HepG2 (cell line): ENCODE data around the gene RASSF6.

ENCODE experiments used
- CEBPB ChIP-seq: IDR thresholded peaks from 2 replicates; pipeline ENCODE4 v1.6.1; 2011; ENCODE audit warnings: low read depth, low read length, improper control_type of control experiment, borderline replicate concordance
- CTCF ChIP-seq: sonication (generic); formaldehyde crosslinking; IDR thresholded peaks from 2 replicates; pipeline ENCODE4 v1.5.0; 2020; ENCODE audit warnings: mild to moderate bottlenecking, missing genetic modification reagents, moderate library complexity
- DNMT3B ChIP-seq: conservative IDR thresholded peaks from 2 replicates; pipeline ENCODE4 v1.6.1; 2016; ENCODE audit warnings: missing biosample characterization, control low read depth
- NFE2L1 ChIP-seq: sonication (generic); formaldehyde crosslinking; IDR thresholded peaks from 2 replicates; pipeline ENCODE4 v1.4.0; 2020; ENCODE audit warnings: missing genetic modification reagents, mild to moderate bottlenecking, borderline replicate concordance
- ZZZ3 ChIP-seq: sonication (generic); formaldehyde crosslinking; IDR thresholded peaks from 2 replicates; pipeline ENCODE4 v1.4.0; 2020; ENCODE audit warnings: missing genetic modification reagents, mild to moderate bottlenecking, borderline replicate concordance
- TF ChIP-seq, protein P1 (sequence below): sonication (generic); formaldehyde crosslinking; IDR thresholded peaks from 2 replicates; pipeline ENCODE4 v1.8.1; 2023; ENCODE audit warnings: missing genetic modification reagents, inconsistent platforms, borderline replicate concordance

GRCh38 chr4:73620115-73620792, at the start of gene RASSF6:
- TF ChIP-seq ZZZ3 (CRISPR knock-in tag) (no peak), DNMT3B (CRISPR knock-in tag) (no peak), CTCF (peak; percentile 32), CEBPB (no peak), NFE2L1 (CRISPR knock-in tag) (no peak)
- TF ChIP-seq, protein P1, sequence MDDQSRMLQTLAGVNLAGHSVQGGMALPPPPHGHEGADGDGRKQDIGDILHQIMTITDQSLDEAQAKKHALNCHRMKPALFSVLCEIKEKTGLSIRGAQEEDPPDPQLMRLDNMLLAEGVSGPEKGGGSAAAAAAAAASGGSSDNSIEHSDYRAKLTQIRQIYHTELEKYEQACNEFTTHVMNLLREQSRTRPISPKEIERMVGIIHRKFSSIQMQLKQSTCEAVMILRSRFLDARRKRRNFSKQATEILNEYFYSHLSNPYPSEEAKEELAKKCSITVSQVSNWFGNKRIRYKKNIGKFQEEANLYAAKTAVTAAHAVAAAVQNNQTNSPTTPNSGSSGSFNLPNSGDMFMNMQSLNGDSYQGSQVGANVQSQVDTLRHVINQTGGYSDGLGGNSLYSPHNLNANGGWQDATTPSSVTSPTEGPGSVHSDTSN = no peak
